ENCODE measurements around the gene ZC3H14. TPM values are rescaled to one million over a fixed set of nuclear protein-coding genes. Genes with fewer than 3 reads are reported as not detected.

Gene ZC3H14
- total RNA-seq, 1 donor from 2014 or later: 40.0 TPM

DNA sequence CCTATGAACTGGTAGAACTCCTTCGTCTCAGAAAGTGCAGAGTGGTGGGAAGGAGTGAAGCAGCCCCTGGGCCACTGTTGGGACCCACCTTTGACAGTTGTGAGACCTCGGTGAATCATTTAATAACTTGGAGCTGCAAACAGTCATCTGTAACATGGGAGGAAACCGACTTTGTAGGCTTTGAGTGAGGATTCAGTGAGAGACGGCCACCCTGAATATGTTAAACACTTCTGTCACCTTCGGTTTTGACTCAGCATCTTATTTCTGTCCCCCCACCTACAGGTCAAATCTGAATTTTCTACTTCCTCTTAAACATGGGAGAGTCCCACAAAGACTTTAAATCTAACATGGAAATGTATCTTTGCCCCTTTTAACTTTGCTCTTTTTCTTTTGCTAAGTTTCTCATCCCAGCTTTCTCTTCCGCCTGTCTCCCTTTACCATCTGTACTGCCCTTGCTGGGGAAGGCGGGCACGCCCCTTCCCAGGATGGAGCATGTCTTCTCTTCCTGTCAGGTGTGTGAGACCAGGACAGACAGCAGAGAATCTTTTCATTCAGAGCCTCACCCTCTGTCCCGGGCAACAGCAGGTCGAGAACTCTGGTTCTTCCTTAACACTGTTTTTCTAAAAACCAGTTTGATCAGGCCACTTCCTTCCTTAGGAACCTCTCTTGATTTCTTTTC, 37.1 kb downstream of the ZC3H14 start:
- intact Hi-C loops (cut with micrococcal nuclease): loop anchor here (1.0 kb wide), 1 partner anchor 37 kb away; the partner anchor contains the start of gene ZC3H14

DNA sequence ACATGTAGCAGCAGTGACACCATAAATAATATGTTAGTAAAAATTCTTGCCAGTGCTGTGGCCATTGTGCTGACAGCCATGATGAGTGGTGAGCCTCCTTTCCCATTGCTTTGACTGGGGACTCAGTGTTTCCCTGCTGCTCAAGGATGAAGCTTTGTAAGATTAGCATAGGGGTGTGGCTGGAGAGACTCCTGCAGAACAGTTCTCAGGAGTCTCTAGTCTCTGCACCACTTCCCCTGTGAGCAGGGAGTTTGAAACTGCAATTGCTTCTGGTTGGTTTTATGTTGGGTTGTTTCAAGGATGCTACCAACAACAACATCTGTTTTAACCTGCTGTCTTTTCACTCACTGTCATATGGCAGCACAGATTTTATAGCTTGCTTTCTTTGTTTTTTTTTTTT, 41.4 kb downstream of the ZC3H14 start:
- intact Hi-C loops (cut with micrococcal nuclease): no loop called here

DNA sequence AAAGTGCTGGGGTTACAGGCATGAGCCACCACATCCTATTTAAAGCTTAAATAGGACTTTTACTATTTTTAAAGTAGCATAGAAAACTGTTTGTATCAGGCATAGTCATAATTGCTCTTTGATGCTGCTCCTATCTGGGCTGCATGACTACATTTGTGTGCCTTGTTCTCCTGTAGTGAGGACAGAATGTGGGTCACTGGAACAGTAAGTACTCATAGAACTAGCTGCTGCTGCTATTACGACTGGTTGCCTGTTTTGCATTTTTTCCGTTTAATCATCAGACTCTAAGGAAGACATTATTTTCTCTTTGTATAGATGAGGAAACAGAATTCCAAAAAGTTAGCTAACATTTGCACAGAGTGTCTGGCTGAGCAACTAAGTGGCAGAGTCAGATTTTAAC, 42.8 kb downstream of the ZC3H14 start:
- intact Hi-C loops (cut with micrococcal nuclease): no loop called here

DNA sequence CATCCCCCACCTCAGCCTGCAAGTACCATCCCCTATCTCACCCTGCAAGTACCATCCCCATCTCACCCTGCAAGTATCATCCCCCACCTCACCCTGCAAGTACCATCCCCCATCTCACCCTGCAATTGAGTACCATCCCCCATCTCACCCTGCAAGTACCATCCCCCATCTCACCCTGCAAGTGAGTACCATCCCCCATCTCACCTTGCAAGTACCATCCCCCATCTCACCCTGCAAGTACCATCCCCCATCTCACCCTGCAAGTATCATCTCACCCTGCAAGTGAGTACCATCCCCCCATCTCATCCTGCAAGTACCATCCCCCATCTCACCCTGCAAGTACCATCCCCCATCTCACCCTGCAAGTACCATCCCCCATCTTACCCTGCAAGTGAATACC, 45.0 kb downstream of the ZC3H14 start:
- intact Hi-C loops (cut with micrococcal nuclease): no loop called here

DNA sequence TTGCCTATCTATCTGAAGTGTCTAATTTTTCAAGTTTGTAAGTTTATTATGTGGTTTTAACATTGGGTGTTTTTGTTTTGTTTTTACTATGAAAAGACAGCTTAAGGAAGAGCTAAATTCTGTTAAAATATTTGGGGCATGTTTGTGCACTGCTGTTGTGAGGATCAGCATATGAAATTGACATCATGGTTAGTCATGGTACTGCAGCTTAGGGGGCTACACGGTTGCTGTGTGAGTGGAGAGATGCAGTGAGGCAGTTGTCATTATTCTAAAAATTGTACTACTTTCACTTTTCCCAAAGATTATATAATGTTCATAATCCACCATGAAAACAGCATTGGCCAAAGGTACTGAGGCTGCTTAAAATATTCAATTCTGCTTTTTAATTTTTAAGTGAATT, 49.0 kb downstream of the ZC3H14 start:
- intact Hi-C loops (cut with micrococcal nuclease): no loop called here

DNA sequence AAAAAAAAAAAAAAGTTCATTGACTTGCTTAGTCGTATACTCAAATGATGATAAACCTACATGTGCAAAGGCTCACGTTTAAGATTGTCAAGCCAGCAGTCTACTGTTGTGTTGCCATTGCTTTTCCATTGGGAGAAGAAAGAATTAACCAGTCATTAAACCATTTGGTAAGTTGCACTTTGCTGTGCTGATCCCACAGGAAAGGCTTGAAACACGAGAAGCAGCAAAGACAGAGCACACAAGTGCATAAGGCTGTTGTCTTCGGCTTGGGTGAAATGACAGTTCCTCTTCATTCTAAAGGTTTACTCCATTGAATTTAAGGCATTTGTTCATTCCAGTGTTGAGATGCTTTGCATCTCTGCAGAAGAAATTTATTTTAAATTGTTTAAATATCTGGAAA, 50.1 kb downstream of the ZC3H14 start:
- intact Hi-C loops (cut with micrococcal nuclease): no loop called here

DNA sequence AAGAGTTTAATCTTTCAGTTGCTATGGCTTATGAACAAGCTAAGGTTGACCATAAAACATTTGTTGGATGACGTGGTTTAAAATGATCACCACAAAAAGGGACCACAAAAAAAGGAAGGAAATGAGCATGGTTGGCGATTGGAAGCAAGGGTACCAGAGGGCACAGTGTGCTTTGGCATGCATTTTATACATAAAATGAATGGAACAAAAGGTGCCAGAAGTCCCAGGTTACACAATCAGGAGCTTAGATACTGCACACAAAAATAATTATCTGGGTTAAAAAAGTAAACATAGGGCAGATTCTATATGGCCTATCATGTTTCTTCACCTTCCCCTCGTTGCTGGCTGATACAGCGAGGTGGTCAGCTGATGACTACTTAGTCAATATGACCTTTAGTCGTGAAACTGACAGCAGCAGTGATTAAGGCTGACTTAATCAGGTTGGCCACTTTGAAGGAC, 50.7 kb downstream of the ZC3H14 start:
- intact Hi-C loops (cut with micrococcal nuclease): no loop called here

DNA sequence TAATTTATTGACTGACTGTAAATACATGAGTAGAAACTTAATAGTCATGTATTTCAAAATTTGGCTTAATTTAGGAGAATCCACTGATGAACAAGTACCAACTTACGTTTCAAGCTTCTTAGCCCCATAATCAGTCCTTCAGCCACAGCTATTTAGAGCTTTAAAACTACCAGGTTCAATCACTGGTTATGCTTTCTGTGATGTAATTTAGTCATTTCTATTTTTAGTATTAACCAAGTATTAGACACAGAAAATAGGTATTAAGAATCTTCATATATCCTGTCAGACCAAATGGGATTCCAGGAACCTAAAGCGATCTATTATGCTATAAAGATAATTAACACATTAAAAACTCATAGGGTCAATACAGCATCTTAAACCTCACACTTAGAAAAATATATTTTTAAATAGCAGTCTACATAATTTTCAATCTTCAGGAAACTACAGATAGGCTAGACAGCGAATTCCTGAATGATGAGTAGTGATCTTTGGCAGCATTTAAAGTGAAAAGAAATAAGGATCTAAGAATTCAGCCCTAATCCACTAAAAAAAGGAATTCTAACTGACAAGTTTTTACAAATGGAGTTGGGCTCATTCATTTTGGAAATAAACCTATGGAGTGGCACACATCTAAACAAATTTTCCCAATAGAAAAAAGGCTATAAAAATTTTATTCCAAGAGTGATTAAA, 51.5 kb downstream of the ZC3H14 start:
- intact Hi-C loops (cut with micrococcal nuclease): no loop called here

DNA sequence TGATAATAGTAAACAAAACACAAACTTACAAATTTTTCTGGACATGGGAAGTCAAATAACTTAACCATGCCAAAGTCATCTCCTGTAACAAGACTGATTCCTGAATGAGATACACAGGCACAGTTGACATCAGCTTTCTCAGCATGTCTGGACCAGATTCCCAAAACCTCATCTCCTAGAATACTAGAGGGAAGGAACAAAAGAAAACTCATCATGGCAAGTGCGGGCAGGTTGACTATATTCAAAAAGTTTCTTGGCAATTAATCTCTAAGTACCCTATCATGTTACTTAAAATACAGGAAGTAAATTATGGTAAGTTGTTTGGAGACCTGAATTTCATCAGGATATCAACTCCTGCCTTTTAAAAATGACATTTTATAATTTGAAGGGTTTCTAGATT, 53.9 kb downstream of the ZC3H14 start:
- intact Hi-C loops (cut with micrococcal nuclease): no loop called here

DNA sequence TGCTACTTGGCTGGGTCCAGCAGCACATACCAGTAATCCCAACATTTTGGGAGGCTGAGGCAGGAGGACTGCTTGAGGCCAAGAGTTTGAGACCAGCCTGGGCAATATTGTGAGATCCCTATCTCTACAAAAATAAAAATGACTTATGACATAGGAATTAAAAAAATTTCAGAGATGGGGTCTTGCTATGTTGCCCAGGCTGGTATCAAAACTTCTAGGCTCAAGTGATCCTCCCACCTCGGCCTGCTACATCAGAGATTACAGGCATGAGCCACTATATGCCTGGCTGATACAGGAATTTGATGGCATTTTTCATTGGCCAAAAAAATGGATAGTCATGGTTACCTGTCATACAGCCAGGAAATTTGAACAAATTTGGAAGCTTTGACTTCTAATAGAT, 54.6 kb downstream of the ZC3H14 start:
- intact Hi-C loops (cut with micrococcal nuclease): no loop called here

DNA sequence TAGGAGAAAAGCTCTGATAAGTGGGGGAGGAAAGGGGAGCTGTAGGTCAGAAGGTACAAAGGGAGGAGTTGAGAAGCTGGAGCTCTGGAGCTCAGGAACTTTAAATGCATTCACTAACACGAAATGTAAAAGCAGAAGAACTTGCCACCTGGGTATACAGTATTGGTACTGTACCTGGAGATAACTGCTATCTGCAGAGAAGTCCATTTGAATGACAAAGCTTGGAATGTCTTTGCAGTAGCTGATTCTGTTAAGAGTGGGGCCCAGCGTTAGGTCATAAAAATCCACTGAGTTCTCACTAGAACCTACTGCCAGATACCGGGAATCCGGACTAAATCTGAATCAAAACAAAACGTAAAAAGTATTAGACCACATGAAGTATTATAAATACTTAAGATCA, 55.6 kb downstream of the ZC3H14 start:
- intact Hi-C loops (cut with micrococcal nuclease): no loop called here

DNA sequence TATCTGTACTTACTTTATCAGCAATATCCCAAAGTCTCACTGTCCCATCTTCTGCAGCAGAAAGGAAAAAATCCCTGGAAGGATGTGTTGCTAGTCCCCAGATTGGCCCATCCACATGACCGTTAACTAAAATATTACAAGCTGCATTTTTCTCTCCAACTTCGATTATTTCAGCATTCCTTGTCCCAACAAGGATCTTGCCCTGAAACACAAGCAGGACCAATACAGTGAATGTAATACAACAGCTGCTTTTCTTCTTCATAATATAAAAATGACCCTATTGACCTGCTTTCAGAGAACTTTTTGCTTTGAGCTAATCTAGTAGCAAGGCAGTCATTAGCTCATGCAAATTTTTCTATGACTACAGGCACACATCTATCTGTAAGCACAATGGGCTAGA, 58.3 kb downstream of the ZC3H14 start:
- intact Hi-C loops (cut with micrococcal nuclease): no loop called here

DNA sequence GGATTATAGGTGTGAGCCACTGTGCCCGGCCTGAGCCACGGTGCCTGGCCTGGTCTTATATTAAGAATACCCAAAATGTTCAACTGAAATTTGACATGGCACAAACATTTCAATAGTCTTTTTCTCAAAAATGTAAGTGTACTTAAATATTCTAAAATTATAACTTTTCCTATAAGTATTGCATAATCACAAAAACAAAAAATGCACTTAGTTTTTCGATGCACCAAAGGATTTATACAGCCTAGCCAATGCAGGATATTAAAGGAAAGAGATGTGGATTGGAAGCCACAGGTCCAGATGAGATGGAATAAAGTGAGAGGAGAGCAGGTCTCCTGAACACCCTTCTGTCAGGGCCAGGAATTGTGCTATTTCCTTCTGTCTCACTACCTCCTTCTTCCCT, 62.8 kb downstream of the ZC3H14 start:
- intact Hi-C loops (cut with micrococcal nuclease): no loop called here

DNA sequence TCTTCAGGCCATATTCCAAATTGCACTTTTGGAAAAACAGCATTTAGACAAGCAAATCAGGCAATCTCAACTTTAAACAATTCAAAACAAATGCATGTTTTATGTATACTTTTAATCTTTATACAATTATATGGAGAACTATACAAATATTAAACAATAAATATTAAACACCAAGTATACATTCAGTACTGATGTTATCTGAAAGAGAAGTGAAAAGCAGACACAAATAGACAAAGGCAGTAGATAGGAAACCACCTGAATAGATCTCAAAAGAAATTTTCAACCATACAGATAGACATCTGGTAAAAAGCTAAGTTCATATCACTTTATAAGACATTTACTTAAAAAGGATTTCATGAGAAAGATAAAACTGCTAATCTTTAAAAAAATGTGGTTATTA, 65.2 kb downstream of the ZC3H14 start:
- intact Hi-C loops (cut with micrococcal nuclease): no loop called here

DNA sequence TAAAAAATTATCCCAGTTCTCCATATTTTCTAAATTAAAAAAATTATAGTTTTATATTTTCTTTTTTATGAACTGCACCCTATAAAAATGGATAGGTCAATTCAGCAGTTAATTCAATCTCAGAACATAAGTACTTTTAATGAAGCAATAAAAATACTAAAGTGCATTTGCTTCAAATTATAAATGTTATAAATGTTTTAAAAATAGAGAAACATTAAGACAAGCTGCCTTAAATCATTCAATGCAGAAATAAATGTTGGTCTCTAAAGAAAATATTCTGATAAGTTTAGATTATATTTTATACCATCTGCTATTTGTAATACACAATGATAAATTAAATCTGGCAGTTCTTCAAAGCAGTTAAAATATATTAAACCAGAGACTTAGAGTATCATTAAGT, 65.6 kb downstream of the ZC3H14 start:
- intact Hi-C loops (cut with micrococcal nuclease): no loop called here

DNA sequence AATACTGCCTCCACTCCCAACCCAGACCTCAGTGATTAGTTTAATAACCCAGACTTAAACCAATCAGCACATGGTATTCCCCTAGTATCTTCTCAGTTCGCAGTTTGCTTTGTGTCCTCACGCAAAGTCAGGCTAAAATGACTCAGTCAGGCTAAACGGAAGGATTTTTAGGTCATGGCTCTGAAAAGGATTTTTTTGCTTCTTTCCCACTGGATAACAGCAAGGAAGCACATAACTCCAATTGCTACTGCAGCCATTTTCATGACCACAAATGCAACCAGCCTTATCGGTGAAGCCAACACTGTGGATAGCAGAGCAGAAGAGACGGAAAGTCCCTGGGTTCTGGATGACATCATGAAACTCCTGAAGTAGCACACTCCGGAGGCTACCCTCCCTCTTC, 67.7 kb downstream of the ZC3H14 start:
- intact Hi-C loops (cut with micrococcal nuclease): no loop called here

DNA sequence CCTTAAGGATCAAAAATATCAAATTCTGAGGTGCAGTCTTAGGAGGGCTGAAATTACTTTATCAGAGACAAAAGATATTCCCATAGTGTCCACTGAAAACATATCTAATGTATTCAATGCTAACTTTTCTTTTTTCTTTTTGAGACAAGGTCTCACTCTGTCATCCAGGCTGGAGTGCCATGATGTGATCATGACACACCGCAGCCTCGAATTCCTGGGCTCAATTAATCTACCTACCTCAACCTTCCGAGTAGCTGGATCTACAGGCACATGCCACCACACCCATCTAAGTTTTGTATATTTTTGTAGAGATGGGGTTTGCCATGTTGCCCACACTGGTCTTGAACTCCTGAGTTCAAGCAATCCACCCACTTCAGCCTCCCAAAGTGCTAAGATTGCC, 68.3 kb downstream of the ZC3H14 start:
- intact Hi-C loops (cut with micrococcal nuclease): no loop called here

DNA sequence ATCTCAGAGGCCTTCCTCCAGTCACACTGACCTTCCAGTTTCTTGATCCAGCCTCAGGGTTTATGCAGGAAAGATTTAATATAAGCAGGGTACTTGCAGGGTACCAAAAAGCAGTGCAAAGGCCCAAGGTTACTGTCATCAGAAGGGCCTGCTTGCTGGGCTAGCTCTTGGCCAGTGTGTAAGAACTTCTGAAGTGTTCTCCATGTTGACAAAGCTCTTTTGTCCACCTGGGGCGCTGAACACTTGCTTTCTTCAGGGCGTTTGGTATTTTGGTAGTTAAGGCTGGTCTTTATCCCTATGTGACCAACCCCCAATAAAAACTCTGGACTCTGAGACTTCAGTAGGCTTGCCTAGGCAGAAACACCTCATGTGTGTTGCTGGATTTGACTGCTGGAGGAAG, 69.7 kb downstream of the ZC3H14 start:
- intact Hi-C loops (cut with micrococcal nuclease): no loop called here

DNA sequence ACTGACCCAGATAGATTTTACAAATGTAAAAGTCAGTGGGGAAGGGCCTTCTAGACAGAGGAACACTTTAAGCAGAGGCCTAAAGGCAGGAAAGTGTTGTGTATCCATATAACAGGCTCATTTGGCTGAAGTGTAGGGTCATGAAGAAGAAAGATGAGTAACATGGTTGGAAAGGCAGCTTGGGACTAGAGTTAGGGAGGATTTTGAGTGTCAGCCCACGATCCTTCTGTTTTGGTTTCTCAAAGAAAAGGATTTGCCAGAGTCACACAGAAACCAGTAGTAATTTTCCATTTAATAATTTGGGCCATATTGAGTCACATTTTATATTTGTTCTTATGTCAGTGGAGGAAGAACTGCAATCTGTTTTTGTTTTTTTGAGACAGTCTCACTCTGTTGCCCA, 76.4 kb downstream of the ZC3H14 start:
- intact Hi-C loops (cut with micrococcal nuclease): no loop called here

DNA sequence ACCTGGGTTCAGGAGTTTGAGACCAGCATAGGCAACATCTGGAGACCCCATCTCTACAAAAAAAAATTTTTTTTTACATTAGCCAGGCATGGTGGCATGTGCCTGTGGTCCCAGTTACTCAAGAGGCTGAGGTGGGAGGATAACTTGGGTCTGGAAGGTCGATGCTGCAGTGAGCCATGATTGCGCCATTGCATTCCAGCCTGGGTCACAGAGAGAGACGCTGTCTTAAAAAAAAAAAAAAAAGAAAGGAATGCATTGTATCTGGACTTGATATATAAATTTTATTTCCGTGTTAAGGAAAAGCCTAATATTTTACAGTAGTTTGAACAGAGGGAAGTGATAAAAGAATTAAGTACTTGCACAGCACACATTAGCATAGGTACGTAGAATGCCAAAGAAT, 97.2 kb downstream of the ZC3H14 start:
- intact Hi-C loops (cut with micrococcal nuclease): no loop called here

DNA sequence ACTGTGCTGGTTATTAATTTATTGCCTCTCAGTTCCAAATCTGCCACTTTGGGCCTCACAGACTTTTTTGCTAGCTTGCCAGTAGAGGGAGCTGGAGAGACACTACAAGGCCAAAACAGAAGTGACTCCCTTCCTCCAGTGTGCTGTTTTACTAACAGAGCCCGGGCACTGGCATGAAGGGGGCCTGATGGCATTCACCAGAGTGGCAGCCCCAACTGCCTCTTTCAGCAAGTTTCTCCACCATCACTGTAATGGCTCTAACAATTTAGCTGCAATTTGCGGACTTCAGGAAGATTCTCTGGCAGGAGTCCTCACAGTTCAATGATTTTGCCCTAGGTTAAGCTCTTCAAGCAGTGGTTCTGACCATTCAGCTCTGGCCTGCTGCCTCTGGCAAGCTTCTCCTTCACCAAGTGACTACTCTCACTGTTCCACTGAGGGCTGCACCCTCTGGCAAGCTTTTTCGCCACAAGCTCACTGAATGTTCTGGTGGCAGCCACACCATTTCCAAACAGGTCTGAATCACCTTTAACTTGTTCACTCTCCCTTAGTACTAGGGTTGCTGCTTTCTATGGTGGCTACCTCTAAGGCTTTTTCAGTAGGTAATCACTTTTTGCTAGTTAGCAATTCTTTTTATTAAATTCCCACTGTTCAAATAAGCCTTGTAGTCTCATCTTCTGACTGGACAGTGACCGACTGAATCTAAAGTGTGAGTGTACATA, 104.9 kb downstream of the ZC3H14 start:
- intact Hi-C loops (cut with micrococcal nuclease): loop anchor here (1.0 to 5.0 kb wide), 6 partner anchors 157 to 1248 kb away; partner anchors contain the start of gene TTC8

DNA sequence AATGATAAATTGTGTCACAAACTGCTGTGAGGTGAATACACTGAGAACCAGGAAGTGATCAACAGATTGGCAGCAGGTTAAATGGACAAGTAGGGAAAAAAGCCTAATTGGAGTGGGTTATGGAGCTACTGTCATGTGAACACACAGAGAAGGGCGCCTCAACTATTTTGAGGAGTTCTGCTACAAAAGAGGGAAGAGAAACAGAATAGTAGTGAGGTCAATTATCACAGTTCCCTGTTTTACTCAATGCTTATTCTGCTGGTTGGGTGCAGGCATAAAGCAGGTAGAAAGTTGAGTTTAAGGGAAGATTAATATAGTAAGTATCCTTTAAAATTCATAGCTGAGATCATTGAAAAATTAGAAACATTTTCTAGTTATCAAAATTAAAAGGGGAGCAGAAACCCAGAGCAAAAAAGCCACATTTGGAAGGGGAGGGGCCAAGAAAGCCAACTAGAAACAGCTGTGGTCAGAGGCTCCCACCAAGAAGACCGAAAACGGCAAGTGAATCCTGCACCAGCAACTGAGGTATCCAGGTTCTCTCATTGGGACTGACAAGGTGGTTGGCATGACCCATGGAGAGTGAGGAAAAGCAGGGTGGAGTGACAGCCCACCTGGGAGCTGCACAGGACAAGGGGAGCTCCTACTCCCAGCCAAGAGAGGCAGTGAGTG, 105.7 kb downstream of the ZC3H14 start:
- intact Hi-C loops (cut with micrococcal nuclease): loop anchor here (5.0 kb wide), 1 partner anchor 359 kb away; no protein-coding TSS in a partner anchor
